ENCODE data around the gene ITGB8. TPM values are rescaled to one million over a fixed set of nuclear protein-coding genes. Genes with fewer than 3 reads are reported as not detected.

The ITGB8 gene
- total RNA-seq, 1 donor from 2014 or later = 23.3 TPM

DNA sequence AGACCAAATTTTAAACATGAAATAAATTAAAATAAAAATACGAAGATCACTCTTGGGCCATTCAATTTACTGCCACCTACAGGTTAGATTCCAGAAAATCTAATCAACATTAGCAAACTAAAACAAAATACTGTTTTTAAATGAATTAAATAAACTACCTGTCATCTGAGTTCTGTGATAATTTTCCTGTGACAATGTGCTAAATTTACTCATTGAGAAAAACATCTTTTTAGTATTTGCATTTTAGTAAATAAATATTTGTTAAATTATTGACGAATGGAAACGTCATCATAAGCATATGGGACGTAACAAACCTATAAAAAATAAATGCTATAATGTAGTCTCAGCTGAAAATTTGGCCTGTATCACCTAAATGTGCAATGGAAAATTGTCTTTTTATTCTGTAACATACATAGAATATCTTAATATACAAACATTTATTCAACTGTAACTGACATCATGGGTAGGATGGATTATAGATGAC lies 72.1 kb downstream of the ITGB8 start:
- DNase-seq (ENCODE audit: extremely low spot score, unreplicated experiment) = no peak
- H3K27me3 Mint-ChIP-seq = no peaks in the 10 kb centered on the region
- peak; percentile 67 for TF ChIP-seq CTCF (conservative IDR thresholded peaks at IDR 0.05)
- H3K27ac Mint-ChIP-seq = no peak overlapping the region
- H3K4me1 Mint-ChIP-seq (ENCODE audit: unreplicated experiment) = peaks cover 26% of the 10 kb centered on the region
- H3K9me3 Mint-ChIP-seq = no peaks in the 10 kb centered on the region
- H3K4me3 Mint-ChIP-seq = no peak overlapping the region
- H3K36me3 Mint-ChIP-seq = peaks cover 19% of the 10 kb centered on the region

GRCh38 chr7:20403331-20403730 lies 72.6 kb downstream of the ITGB8 start:
- H3K9me3 Mint-ChIP-seq = no peaks in the 10 kb centered on the region
- no peak for TF ChIP-seq CTCF (conservative IDR thresholded peaks at IDR 0.05)
- no peak overlapping the region for H3K27ac Mint-ChIP-seq
- H3K4me1 Mint-ChIP-seq (ENCODE audit: unreplicated experiment) = peaks cover 29% of the 10 kb centered on the region
- DNase-seq (ENCODE audit: extremely low spot score, unreplicated experiment) = no peak
- no peaks in the 10 kb centered on the region for H3K27me3 Mint-ChIP-seq
- H3K36me3 Mint-ChIP-seq = peaks cover 19% of the 10 kb centered on the region
- peak overlapping the region; percentile 18 for H3K4me3 Mint-ChIP-seq

- no peak overlapping the region for H3K27ac Mint-ChIP-seq
- peaks cover 18% of the 10 kb centered on the region for H3K36me3 Mint-ChIP-seq
- no peaks in the 10 kb centered on the region for H3K27me3 Mint-ChIP-seq
- peaks cover 29% of the 10 kb centered on the region for H3K4me1 Mint-ChIP-seq (ENCODE audit: unreplicated experiment)
- DNase-seq (ENCODE audit: extremely low spot score, unreplicated experiment) = no peak
- no peak for TF ChIP-seq CTCF (conservative IDR thresholded peaks at IDR 0.05)
- no peak overlapping the region for H3K4me3 Mint-ChIP-seq
- H3K9me3 Mint-ChIP-seq = no peaks in the 10 kb centered on the region
Measured at GRCh38 chr7:20404320-20404719, 73.6 kb downstream of the ITGB8 start.

- Mint-ChIP-seq H3K27me3 (no peaks in the 10 kb centered on the region), H3K27ac (peak overlapping the region; percentile 64), H3K4me1 (ENCODE audit: unreplicated experiment) (peaks cover 29% of the 10 kb centered on the region), H3K36me3 (peaks cover 20% of the 10 kb centered on the region), H3K4me3 (peak overlapping the region; percentile 48), H3K9me3 (no peaks in the 10 kb centered on the region)
- no peak for TF ChIP-seq CTCF (conservative IDR thresholded peaks at IDR 0.05)
- no peak for DNase-seq (ENCODE audit: extremely low spot score, unreplicated experiment)
Measured at GRCh38 chr7:20407585-20408466, 77.1 kb downstream of the ITGB8 start.

GRCh38 chr7:20408467-20408826 lies 77.7 kb downstream of the ITGB8 start:
- Mint-ChIP-seq H3K4me1 (ENCODE audit: unreplicated experiment) (peaks cover 27% of the 10 kb centered on the region), H3K36me3 (peaks cover 20% of the 10 kb centered on the region), H3K9me3 (no peaks in the 10 kb centered on the region), H3K27ac (no peak overlapping the region), H3K27me3 (no peaks in the 10 kb centered on the region), H3K4me3 (no peak overlapping the region)
- no peak for DNase-seq (ENCODE audit: extremely low spot score, unreplicated experiment)
- no peak for TF ChIP-seq CTCF (conservative IDR thresholded peaks at IDR 0.05)
